Liver (tissue), 3 donors: ENCODE data around the gene CSRP1.
"Not testable (repeated sequence)": the region's sequence is repeated elsewhere in the genome, so short reads cannot be mapped to it uniquely, and the experiment has no call there.

Experiments
- ATF3 ChIP-seq: IDR thresholded peaks from 2 replicates; pipeline ENCODE4 v1.6.1; 2016; ENCODE audit warnings: antibody characterized with exemption
- EGR1 ChIP-seq, 2 donors: IDR thresholded peaks; 2 replicates each; pipeline ENCODE4 v1.6.1; 2016 to 2018; ENCODE audit warnings: antibody characterized with exemption in 2 of 2, low read depth in 2 of 2
- JUND ChIP-seq, 2 donors: IDR thresholded peaks; 2 replicates each; pipeline ENCODE4 v1.6.1; 2016; ENCODE audit warnings: antibody characterized with exemption in 2 of 2
- MAX ChIP-seq: IDR thresholded peaks from 2 replicates; pipeline ENCODE4 v1.6.1; 2016; ENCODE audit warnings: antibody characterized with exemption
- RAD21 ChIP-seq, 2 donors: IDR thresholded peaks; 2 replicates each; pipeline ENCODE4 v1.6.1; 2016; ENCODE audit warnings: antibody characterized with exemption in 2 of 2, mild to moderate bottlenecking in 2 of 2
- REST ChIP-seq: IDR thresholded peaks from 2 replicates; pipeline ENCODE4 v1.6.1; 2016; ENCODE audit warnings: antibody characterized with exemption, mild to moderate bottlenecking
- TF ChIP-seq, protein P1 (sequence below): fragments of 150-350 bp; IDR thresholded peaks from 2 replicates; pipeline ENCODE4 v1.5.1; 2017; ENCODE audit warnings: improper control_type of control experiment, low read depth, low read length; ENCODE audit not compliant: missing input control
- donor health status: healthy.
- donor health status: healthy.

GRCh38 chr1:201493026-201493656, 13.8 kb downstream of the CSRP1 start:
- TF ChIP-seq, protein P1, sequence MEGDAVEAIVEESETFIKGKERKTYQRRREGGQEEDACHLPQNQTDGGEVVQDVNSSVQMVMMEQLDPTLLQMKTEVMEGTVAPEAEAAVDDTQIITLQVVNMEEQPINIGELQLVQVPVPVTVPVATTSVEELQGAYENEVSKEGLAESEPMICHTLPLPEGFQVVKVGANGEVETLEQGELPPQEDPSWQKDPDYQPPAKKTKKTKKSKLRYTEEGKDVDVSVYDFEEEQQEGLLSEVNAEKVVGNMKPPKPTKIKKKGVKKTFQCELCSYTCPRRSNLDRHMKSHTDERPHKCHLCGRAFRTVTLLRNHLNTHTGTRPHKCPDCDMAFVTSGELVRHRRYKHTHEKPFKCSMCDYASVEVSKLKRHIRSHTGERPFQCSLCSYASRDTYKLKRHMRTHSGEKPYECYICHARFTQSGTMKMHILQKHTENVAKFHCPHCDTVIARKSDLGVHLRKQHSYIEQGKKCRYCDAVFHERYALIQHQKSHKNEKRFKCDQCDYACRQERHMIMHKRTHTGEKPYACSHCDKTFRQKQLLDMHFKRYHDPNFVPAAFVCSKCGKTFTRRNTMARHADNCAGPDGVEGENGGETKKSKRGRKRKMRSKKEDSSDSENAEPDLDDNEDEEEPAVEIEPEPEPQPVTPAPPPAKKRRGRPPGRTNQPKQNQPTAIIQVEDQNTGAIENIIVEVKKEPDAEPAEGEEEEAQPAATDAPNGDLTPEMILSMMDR: not testable (repeated sequence)
- TF ChIP-seq ATF3; RAD21 (IDR thresholded peaks at IDR 0.05); REST; EGR1 (IDR thresholded peaks at IDR 0.05; ENCODE audit: low read depth in 2 of 2); MAX; JUND (IDR thresholded peaks at IDR 0.05): not testable (repeated sequence)
